IPS DF 4.7 (cell line): Measurements from ENCODE around the gene ODF2L.

Experiments used
- DNase-seq: peaks from one replicate; pipeline ENCODE4 v3.0.0-alpha.2; 2013; ENCODE audit warnings: low spot score; ENCODE audit errors: extremely low read depth

The ODF2L gene

GRCh38 chr1:86318436-86318835 is 77.7 kb downstream of the ODF2L start:
- no peak for DNase-seq

- no peak for DNase-seq
Measured at GRCh38 chr1:86317926-86318325, 78.2 kb downstream of the ODF2L start.

- no peak for DNase-seq
Measured at GRCh38 chr1:86305731-86306130, 90.4 kb downstream of the ODF2L start.

- DNase-seq, result no peak
Measured at GRCh38 chr1:86303041-86303690, 93.0 kb downstream of the ODF2L start.
